ENCODE measurements around the gene CD38. TPM values are rescaled to one million over a fixed set of nuclear protein-coding genes. Genes with fewer than 3 reads are reported as not detected.
"Not testable (repeated sequence)": the region's sequence is repeated elsewhere in the genome, so short reads cannot be mapped to it uniquely, and the experiment has no call there.

The CD38 gene
- total RNA-seq, 1 donor from 2014 or later: not detected

- DNase-seq (ENCODE audit: low read depth): not testable (repeated sequence)
Observed at GRCh38 chr4:15762460-15762859, 15.7 kb upstream of the CD38 start.

GRCh38 chr4:15765391-15765790, 12.7 kb upstream of the CD38 start:
- no peak for DNase-seq (ENCODE audit: low read depth)

- DNase-seq (ENCODE audit: low read depth): no peak
Observed at GRCh38 chr4:15765910-15766697, 12.0 kb upstream of the CD38 start.

GRCh38 chr4:15766821-15767220, 11.3 kb upstream of the CD38 start:
- DNase-seq (ENCODE audit: low read depth): no peak

- DNase-seq (ENCODE audit: low read depth): no peak
Observed at GRCh38 chr4:15769202-15769601, 8.9 kb upstream of the CD38 start.

- DNase-seq (ENCODE audit: low read depth): no peak
Observed at GRCh38 chr4:15771216-15772058, 6.7 kb upstream of the CD38 start.

GRCh38 chr4:15774020-15774420, 4.1 kb upstream of the CD38 start:
- DNase-seq (ENCODE audit: low read depth): peak; percentile 51

GRCh38 chr4:15776871-15777648, 1.1 kb upstream of the CD38 start:
- DNase-seq (ENCODE audit: low read depth): no peak

GRCh38 chr4:15777697-15778288, 335 bp upstream of the CD38 start:
- DNase-seq (ENCODE audit: low read depth): no peak

- DNase-seq (ENCODE audit: low read depth): peak; percentile 80
Observed at GRCh38 chr4:15779306-15779705, 1.2 kb downstream of the CD38 start.

GRCh38 chr4:15779809-15780208, 1.7 kb downstream of the CD38 start:
- DNase-seq (ENCODE audit: low read depth): peak; percentile 13

- DNase-seq (ENCODE audit: low read depth): peak; percentile 16
Observed at GRCh38 chr4:15781427-15782095, 3.4 kb downstream of the CD38 start.

GRCh38 chr4:15783676-15784075, 5.5 kb downstream of the CD38 start:
- no peak for DNase-seq (ENCODE audit: low read depth)

- DNase-seq (ENCODE audit: low read depth): no peak
Observed at GRCh38 chr4:15784959-15785634, 7.0 kb downstream of the CD38 start.

GRCh38 chr4:15786743-15787142, 8.6 kb downstream of the CD38 start:
- DNase-seq (ENCODE audit: low read depth): no peak

GRCh38 chr4:15792974-15793373, 14.8 kb downstream of the CD38 start:
- DNase-seq (ENCODE audit: low read depth): no peak

GRCh38 chr4:15793506-15794363, 15.6 kb downstream of the CD38 start:
- DNase-seq (ENCODE audit: low read depth): no peak

GRCh38 chr4:15794426-15794825, 16.3 kb downstream of the CD38 start:
- DNase-seq (ENCODE audit: low read depth): no peak

GRCh38 chr4:15794905-15795304, 16.8 kb downstream of the CD38 start:
- DNase-seq (ENCODE audit: low read depth): no peak

GRCh38 chr4:15797320-15797719, 19.2 kb downstream of the CD38 start:
- no peak for DNase-seq (ENCODE audit: low read depth)
